Measurements from ENCODE around the gene OR56B1. TPM values are rescaled to one million over a fixed set of nuclear protein-coding genes. Genes with fewer than 3 reads are reported as not detected.
A peak's percentile ranks its signal among the peaks of the same experiment; 100 is the strongest.
"Not testable (repeated sequence)": the region's sequence is repeated elsewhere in the genome, so short reads cannot be mapped to it uniquely, and the experiment has no call there.

OR56B1 gene
- not detected in 2 replicates for total RNA-seq (2014; rRNA removed; shearing (Covaris generic))

- no peak for DNase-seq (ENCODE audit: low spot score)
Measured at GRCh38 chr11:5736396-5736795, at the start of gene OR56B1. Gene OR56B1 (plus strand): TSS chr11:5736448. CDS start chr11:5736517, 69 bp downstream.

- DNase-seq (ENCODE audit: low spot score), result no peak
Measured at GRCh38 chr11:5688482-5688881, 47.8 kb upstream of the OR56B1 start.

GRCh38 chr11:5689551-5689983 is 46.7 kb upstream of the OR56B1 start, which contains the start of gene TRIM22:
Gene TRIM22 (plus strand): TSS chr11:5689790. CDS start chr11:5696233, 6,443 bp downstream.
- peak; percentile 86 for DNase-seq (ENCODE audit: low spot score)

- DNase-seq (ENCODE audit: low spot score), result peak; percentile 34
Measured at GRCh38 chr11:5690216-5690615, 46.0 kb upstream of the OR56B1 start.

- DNase-seq (ENCODE audit: low spot score), result peak; percentile 15
Measured at GRCh38 chr11:5690736-5691135, 45.5 kb upstream of the OR56B1 start.

- DNase-seq (ENCODE audit: low spot score), result not testable (repeated sequence)
Measured at GRCh38 chr11:5691238-5691963, 44.8 kb upstream of the OR56B1 start.

GRCh38 chr11:5691964-5692361 is 44.3 kb upstream of the OR56B1 start:
- DNase-seq (ENCODE audit: low spot score), result no peak

GRCh38 chr11:5694642-5695041 is 41.6 kb upstream of the OR56B1 start:
- no peak for DNase-seq (ENCODE audit: low spot score)

- DNase-seq (ENCODE audit: low spot score), result no peak
Measured at GRCh38 chr11:5695580-5695979, 40.7 kb upstream of the OR56B1 start.

- no peak for DNase-seq (ENCODE audit: low spot score)
Measured at GRCh38 chr11:5696210-5696609, 40.0 kb upstream of the OR56B1 start.

GRCh38 chr11:5698281-5698680 is 38.0 kb upstream of the OR56B1 start:
- no peak for DNase-seq (ENCODE audit: low spot score)

- no peak for DNase-seq (ENCODE audit: low spot score)
Measured at GRCh38 chr11:5700421-5701054, 35.7 kb upstream of the OR56B1 start.

GRCh38 chr11:5701055-5701577 is 35.1 kb upstream of the OR56B1 start:
- DNase-seq (ENCODE audit: low spot score), result no peak

GRCh38 chr11:5703741-5704536 is 32.3 kb upstream of the OR56B1 start:
- no peak for DNase-seq (ENCODE audit: low spot score)

- DNase-seq (ENCODE audit: low spot score), result no peak
Measured at GRCh38 chr11:5705688-5706087, 30.6 kb upstream of the OR56B1 start.

GRCh38 chr11:5712507-5712906 is 23.7 kb upstream of the OR56B1 start:
- DNase-seq (ENCODE audit: low spot score), result no peak

GRCh38 chr11:5713695-5714094 is 22.6 kb upstream of the OR56B1 start:
- no peak for DNase-seq (ENCODE audit: low spot score)

- not testable (repeated sequence) for DNase-seq (ENCODE audit: low spot score)
Measured at GRCh38 chr11:5716518-5716917, 19.7 kb upstream of the OR56B1 start.

GRCh38 chr11:5719703-5720495 is 16.3 kb upstream of the OR56B1 start:
- DNase-seq (ENCODE audit: low spot score), result no peak

GRCh38 chr11:5722622-5723021 is 13.6 kb upstream of the OR56B1 start:
- DNase-seq (ENCODE audit: low spot score), result no peak

GRCh38 chr11:5726351-5726750 is 9.9 kb upstream of the OR56B1 start:
- no peak for DNase-seq (ENCODE audit: low spot score)
